Activated T-cell treated with anti-CD3 and anti-CD28 coated beads, Interleukin-2, amount 50 U/mL, for 1 hour (primary cell): ENCODE results near the gene TUBA1C.
"Not testable (repeated sequence)": the region's sequence is repeated elsewhere in the genome, so short reads cannot be mapped to it uniquely, and the experiment has no call there.

Experiments
- DNase-seq: peaks from one replicate; pipeline ENCODE4 v3.0.0-alpha.2; 2020

TUBA1C gene

DNA sequence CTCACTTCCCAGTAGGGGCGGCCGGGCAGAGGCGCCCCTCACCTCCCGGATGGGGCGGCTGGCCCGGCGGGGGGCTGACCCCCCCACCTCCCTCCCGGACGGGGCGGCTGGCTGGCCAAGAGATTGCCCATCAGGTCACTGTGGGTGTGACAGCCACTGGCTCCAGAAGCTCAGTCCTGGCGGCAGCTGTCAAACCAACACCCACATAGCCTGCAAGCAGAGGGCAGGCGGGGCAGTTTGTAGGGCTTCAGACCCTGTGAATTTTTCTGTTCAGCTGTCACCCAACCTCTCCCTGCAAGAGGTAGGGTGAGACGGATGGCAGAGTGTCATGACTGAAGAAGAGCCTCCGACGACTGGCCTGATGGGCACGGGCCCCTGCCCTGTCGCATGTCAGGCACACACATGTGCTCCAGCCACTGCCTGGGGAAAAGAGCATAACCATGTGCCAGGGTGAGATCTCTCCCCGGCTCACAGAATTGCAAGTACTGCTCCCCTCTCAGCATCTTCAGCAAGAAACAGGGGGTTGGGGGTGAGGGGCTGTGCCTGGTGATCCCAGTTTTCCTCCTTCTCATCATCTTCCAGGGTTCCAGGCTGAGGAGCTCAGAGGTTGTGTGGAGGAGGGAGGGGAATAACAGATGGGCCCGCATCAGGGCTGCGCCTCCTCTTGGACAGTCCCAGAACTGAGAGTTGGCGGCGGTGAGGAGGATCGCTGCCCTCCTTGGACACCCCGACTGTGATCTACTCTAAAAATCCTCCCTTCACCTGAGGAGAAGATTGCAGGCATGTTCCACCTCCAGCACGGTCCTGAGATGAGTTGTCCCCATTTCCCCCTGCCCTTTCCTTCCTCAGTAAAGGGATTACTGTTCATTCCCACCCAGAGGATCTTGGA lies 18.9 kb downstream of the TUBA1C start:
- no peak for DNase-seq

- no peak for DNase-seq
These were observed 19.8 kb downstream of the TUBA1C start for GRCh38 chr12:49284672-49285071.

DNA sequence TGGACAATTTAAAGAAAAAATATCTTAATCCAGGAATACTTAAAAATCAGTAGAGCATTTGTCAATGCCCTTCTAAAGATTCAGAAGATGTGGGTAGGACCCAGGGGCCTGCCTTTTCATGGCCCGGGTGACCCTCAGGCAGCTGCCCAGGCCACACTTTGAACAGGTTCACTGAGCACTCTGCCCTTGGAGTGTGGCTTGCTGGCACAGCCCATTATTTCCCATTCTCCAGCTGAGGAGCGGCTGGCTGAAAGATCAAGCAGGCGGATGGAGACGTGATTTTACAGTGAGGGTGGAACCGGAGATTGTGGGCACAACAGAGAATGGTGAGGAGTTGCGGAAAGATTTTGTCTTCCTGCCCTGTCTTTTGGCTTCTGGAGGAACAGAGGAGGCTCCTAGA lies 23.0 kb downstream of the TUBA1C start:
- no peak for DNase-seq

GRCh38 chr12:49288412-49288853 lies 23.6 kb downstream of the TUBA1C start:
- peak; percentile 73 for DNase-seq

DNA sequence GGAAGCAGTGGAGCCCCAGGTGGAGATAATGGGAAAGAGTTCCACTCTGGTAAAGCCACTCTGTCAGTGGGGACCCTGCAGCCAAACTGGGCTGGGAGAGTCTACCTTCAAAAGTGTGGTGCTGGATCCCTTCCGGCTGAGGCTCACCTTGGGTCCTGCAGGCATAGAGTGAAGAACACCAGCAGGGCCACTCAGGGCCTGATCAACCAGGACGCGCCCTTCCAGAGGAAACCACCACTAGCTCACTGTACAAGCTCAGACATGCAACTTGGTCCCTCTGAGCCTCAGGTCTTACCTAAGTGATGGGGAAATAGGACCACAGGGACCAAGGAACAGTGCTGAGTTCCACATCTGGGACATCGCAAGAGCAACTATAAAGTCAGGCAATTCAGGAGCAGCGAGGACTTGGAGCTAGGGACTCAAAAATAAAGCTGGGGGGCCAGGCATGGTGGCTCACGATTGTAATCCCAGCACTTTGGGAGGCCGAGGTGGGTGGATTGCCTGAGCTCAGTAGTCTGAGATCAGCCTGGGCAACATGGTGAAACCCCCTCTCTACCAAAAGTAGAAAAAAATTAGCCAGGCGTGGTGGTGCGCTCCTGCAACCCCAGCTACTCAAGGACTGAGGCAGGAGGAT lies 24.2 kb downstream of the TUBA1C start:
- DNase-seq: no peak

- no peak for DNase-seq
These were observed 27.8 kb downstream of the TUBA1C start for GRCh38 chr12:49292729-49293055.

- DNase-seq: no peak
These were observed 28.4 kb downstream of the TUBA1C start for GRCh38 chr12:49293056-49293956.

- DNase-seq: no peak
These were observed 29.4 kb downstream of the TUBA1C start for GRCh38 chr12:49294086-49294803.

- no peak for DNase-seq
These were observed 29.9 kb downstream of the TUBA1C start for GRCh38 chr12:49294804-49295081.

DNA sequence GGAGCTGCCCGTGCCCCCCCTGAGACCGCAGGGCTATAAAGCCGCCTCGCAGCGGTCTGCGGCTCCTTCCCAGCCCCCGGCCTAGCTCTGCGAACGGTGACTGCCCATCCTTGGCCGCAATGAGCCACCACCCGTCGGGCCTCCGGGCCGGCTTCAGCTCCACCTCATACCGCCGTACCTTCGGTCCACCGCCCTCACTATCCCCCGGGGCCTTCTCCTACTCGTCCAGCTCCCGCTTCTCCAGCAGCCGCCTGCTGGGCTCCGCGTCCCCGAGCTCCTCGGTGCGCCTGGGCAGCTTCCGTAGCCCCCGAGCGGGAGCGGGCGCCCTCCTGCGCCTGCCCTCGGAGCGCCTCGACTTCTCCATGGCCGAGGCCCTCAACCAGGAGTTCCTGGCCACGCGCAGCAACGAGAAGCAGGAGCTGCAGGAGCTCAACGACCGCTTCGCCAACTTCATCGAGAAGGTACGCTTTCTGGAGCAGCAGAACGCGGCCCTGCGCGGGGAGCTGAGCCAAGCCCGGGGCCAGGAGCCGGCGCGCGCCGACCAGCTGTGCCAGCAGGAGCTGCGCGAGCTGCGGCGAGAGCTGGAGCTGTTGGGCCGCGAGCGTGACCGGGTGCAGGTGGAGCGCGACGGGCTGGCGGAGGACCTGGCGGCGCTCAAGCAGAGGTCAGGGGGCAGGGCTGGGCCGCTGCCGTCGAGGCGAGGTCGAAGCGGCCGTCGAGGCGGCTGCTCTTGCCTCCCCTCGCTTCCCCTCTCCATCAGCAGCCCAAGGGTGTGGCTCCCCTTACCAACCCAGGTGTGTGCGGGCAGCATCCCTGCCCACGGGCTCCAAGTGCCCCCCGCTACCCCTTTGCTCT lies 30.4 kb downstream of the TUBA1C start, which contains the start of gene PRPH:
Gene PRPH (plus strand): TSS at position 66 of the 855 bp plus-strand sequence. CDS start 54 bp downstream, at position 120.
- DNase-seq: peak; percentile 31

DNA sequence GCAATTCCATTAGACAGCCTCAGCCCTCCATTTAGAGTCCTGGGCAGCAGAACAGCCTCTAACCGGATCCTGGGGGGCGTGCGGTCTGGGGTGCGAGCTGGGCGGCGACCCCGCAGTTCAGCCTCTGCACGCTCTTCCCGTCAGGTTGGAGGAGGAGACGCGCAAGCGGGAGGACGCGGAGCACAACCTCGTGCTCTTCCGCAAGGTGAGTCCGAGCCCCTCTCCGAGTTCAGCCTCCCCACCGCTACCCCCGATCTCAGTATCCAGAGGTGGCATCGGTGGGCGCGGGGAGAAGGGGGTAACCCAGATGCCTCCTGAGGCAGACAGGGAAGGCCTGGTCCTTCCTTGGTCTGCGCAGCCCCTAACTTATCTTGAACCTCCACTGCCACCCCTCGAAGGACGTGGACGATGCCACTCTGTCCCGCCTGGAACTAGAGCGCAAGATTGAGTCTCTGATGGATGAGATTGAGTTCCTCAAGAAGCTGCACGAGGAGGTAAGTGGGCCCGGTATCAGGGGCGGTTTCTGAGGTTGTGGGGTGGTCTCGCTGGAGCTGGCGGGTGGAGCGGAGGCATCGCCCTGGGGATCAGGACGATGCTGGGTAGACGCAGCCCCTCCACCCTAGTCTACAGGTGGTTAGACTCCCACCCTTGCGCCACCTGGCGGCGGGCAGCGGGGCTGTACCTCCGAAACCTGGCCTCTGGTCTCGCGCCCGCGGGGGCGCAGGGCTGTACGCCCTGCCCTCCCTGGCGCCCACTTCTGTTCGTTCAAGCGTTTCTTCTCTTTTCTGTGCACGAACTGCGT lies 31.4 kb downstream of the TUBA1C start:
- DNase-seq: peak; percentile 75

GRCh38 chr12:49296836-49297694 lies 32.2 kb downstream of the TUBA1C start:
- no peak for DNase-seq

GRCh38 chr12:49297695-49298060 lies 32.8 kb downstream of the TUBA1C start:
- DNase-seq: no peak

DNA sequence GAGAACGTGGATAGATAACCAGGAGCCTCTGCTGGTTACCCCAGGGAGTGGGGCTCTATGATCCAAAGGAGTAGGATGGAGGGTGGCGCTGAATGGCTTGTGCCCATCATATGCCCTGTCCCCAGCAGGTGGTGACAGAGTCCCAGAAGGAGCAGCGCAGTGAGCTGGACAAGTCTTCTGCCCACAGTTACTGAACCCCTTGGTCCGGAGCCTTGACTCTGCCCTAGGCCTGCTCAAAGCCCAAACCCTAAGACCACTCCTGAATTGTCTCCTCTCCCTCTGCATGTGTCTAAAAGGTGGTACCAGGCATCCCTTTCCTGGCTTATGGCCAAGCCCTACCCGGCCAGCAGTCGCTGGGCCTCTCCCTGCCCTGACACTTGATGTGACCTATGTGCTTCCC lies 33.3 kb downstream of the TUBA1C start:
- no peak for DNase-seq

- no peak for DNase-seq
These were observed 36.9 kb downstream of the TUBA1C start for GRCh38 chr12:49301760-49302159.

DNA sequence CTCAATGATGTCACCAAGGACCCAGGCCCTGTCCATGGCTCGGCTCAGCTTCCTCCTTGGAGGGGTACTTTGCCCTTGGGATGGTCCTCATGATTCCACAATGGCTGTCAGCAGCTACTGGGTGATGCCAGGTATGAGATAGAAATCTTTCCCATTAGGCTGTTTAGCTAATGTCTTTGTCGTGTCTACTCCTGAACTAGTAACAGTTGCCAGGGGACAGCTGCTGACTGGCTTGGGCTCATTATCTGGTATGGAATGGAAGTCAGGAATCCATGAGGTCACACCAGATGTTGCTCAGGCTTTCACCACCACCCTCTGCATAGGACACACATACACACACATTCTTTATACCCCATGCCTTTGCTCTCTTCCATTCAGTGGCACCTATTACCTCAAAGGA lies 39.3 kb downstream of the TUBA1C start:
- DNase-seq: no peak

DNA sequence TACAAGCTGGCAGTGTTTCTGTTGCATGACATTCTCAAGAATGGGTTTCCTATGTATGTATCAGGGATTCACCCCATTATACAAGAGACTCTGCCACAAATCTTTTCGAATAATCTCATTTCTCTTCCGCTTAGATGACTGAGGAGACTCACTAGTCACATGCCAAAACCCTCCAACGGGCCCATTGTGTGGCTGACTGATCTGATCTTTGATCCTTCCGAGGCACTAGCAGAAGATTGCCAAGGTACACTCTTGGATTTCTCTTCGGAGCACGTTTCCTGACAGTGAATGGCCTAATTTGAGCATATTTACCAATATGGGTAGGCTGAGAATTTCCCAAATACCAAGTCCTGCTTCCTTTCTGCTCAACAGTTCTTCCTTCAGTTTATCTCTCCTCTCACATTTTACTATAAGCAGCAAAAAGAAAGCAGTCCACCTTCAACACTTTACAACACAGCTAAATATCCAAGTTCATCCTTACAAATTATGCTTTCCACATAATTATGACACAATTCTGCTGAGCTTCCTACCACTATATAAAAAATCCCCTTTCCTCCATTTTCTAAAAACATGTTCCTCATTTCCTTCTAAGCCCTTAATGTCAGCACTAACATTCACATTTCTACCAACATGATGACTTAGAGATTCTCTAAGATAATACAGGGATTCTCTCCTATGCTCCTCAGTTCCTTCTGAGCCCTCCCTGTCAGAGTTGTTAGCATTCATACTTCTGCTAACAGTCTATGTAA lies 41.1 kb downstream of the TUBA1C start:
- DNase-seq: no peak

- DNase-seq: no peak
These were observed 44.5 kb downstream of the TUBA1C start for GRCh38 chr12:49309386-49309785.

DNA sequence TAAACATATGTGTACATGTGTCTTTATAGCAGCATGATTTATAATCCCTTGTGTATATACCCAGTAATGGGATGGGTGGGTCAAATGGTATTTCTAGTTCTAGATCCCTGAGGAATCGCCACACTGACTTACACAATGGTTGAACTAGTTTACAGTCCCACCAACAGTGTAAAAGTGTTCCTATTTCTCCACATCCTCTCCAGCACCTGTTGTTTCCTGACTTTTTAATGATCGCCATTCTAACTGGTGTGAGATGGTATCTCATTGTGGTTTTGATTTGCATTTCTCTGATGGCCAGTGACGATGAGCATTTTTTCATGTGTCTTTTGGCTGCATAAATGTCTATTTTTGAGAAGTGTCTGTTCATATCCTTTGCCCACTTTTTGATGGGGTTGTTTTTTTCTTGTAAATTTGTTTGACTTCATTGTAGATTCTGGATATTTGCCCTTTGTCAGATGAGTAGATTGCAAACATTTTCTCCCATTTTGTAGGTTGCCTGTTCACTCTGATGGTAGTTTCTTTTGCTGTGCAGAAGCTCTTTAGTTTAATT lies 45.6 kb downstream of the TUBA1C start:
- DNase-seq: not testable (repeated sequence)
